GM23338 (cell line): ENCODE results near the gene NCKAP1. TPM values are rescaled to one million over a fixed set of nuclear protein-coding genes. Genes with fewer than 3 reads are reported as not detected.

Source experiments
- ATAC-seq: fragments of 200-7000 bp; cut with Tn5 transposase; 3 replicates; pipeline ENCODE4 v1.9.1; 2020
- DNase-seq: peaks from one replicate; pipeline ENCODE4 v3.0.0-alpha.2; 2015; ENCODE audit warnings: low spot score
- H2AFZ ChIP-seq: fragments of 200-600 bp; sonication (generic); 2 replicates; pipeline ENCODE4 v1.8.0; 2016; ENCODE audit warnings: antibody characterized with exemption, mild to moderate bottlenecking, moderate library complexity
- H3F3A ChIP-seq: fragments of 200-600 bp; sonication (generic); replicated peaks from 2 replicates; pipeline ENCODE4 v1.8.0; 2017; ENCODE audit warnings: antibody characterized with exemption, mixed run types, low read depth
- H3K27ac ChIP-seq: fragments of 200-600 bp; sonication (generic); 2 replicates; pipeline ENCODE4 v1.6.1; 2016; ENCODE audit warnings: low read depth
- H3K27me3 ChIP-seq: fragments of 200-600 bp; sonication (generic); 2 replicates; pipeline ENCODE4 v1.8.0; 2016; ENCODE audit warnings: mild to moderate bottlenecking, mixed run types, moderate library complexity; ENCODE audit not compliant: insufficient read depth
- H3K36me3 ChIP-seq: fragments of 200-600 bp; sonication (generic); 2 replicates; pipeline ENCODE4 v1.8.0; 2016; ENCODE audit warnings: mild to moderate bottlenecking; ENCODE audit not compliant: insufficient read depth
- H3K4me1 ChIP-seq: fragments of 200-600 bp; sonication (generic); 2 replicates; pipeline ENCODE4 v1.8.0; 2016; ENCODE audit warnings: mild to moderate bottlenecking, moderate library complexity; ENCODE audit not compliant: insufficient read depth
- H3K4me2 ChIP-seq: fragments of 200-600 bp; sonication (generic); 2 replicates; pipeline ENCODE4 v1.7.1; 2017; ENCODE audit warnings: mixed run types
- H3K4me3 ChIP-seq: fragments of 200-600 bp; sonication (generic); 2 replicates; pipeline ENCODE4 v1.6.1; 2016; ENCODE audit warnings: mixed run types
- H3K79me2 ChIP-seq: fragments of 200-600 bp; sonication (generic); replicated peaks from 2 replicates; pipeline ENCODE4 v1.8.0; 2017; ENCODE audit warnings: mild to moderate bottlenecking; ENCODE audit not compliant: insufficient read depth
- H3K9me2 ChIP-seq: fragments of 200-600 bp; sonication (generic); 2 replicates; pipeline ENCODE4 v1.8.0; 2017; ENCODE audit not compliant: insufficient read depth
- H4K20me1 ChIP-seq: fragments of 200-600 bp; sonication (generic); replicated peaks from 2 replicates; pipeline ENCODE4 v1.8.0; 2017; ENCODE audit warnings: mild to moderate bottlenecking; ENCODE audit not compliant: insufficient read depth
- H3K27ac Mint-ChIP-seq: 2 replicates; pipeline ENCODE4 v1.8.0; 2020; ENCODE audit warnings: inconsistent platforms, mild to moderate bottlenecking, moderate library complexity, mixed read lengths
- H3K27me3 Mint-ChIP-seq: 3 replicates; pipeline ENCODE4 v1.8.0; 2022; ENCODE audit warnings: low read depth, mild to moderate bottlenecking, moderate library complexity, mixed read lengths, inconsistent platforms; ENCODE audit not compliant: insufficient read depth, poor library complexity
- H3K36me3 Mint-ChIP-seq: 3 replicates; pipeline ENCODE4 v1.8.0; 2021; ENCODE audit warnings: low read depth, mild to moderate bottlenecking, inconsistent platforms, moderate library complexity, mixed read lengths
- H3K4me1 Mint-ChIP-seq: 3 replicates; pipeline ENCODE4 v1.8.0; 2020; ENCODE audit warnings: mild to moderate bottlenecking, inconsistent platforms, mixed read lengths
- H3K4me3 Mint-ChIP-seq: 3 replicates; pipeline ENCODE4 v1.8.0; 2021; ENCODE audit warnings: moderate library complexity, mild to moderate bottlenecking, inconsistent platforms, mixed read lengths
- H3K9me3 Mint-ChIP-seq: 3 replicates; pipeline ENCODE4 v1.8.0; 2020; ENCODE audit warnings: moderate library complexity, mild to moderate bottlenecking, inconsistent platforms, mixed read lengths
- CREB1 ChIP-seq: fragments of 250-450 bp; sonication (Bioruptor Pico); IDR thresholded peaks from 2 replicates; pipeline ENCODE4 v1.5.0; 2020; ENCODE audit warnings: low read depth, mild to moderate bottlenecking, moderate library complexity
- EZH2 ChIP-seq: fragments of 200-600 bp; sonication (generic); IDR thresholded peaks from one replicate; pipeline ENCODE4 v1.8.0; 2017; ENCODE audit warnings: antibody characterized with exemption, mild to moderate bottlenecking, low read depth; ENCODE audit not compliant: unreplicated experiment
- JUNB ChIP-seq: IDR thresholded peaks from one replicate; pipeline ENCODE4 v1.6.1; 2016; ENCODE audit warnings: antibody characterized with exemption; ENCODE audit not compliant: unreplicated experiment
- NANOG ChIP-seq: IDR thresholded peaks from 2 replicates; pipeline ENCODE4 v1.6.1; 2016; ENCODE audit warnings: antibody characterized with exemption, borderline replicate concordance
- POLR2AphosphoS5 ChIP-seq: IDR thresholded peaks from 2 replicates; pipeline ENCODE4 v1.6.1; 2016; ENCODE audit warnings: antibody characterized with exemption, low read depth
- STAT1 ChIP-seq: IDR thresholded peaks from one replicate; pipeline ENCODE4 v1.6.1; 2016; ENCODE audit warnings: antibody characterized with exemption; ENCODE audit not compliant: unreplicated experiment
- ZNF114 ChIP-seq: fragments of 250-450 bp; sonication (Bioruptor Pico); IDR thresholded peaks from 2 replicates; pipeline ENCODE4 v1.5.0; 2020; ENCODE audit warnings: mild to moderate bottlenecking, moderate library complexity
- ZNF331 ChIP-seq: fragments of 250-450 bp; sonication (Bioruptor Pico); IDR thresholded peaks from 2 replicates; pipeline ENCODE4 v1.5.0; 2020; ENCODE audit warnings: low read depth, mild to moderate bottlenecking, moderate library complexity
- polyA plus RNA-seq: library from polyadenylated mRNA; unstranded; fragments of >200 nt; fragmentation: Nextera tagmentation; extraction: Ambion mirVana; gene quantifications from 2 replicates; pipeline ENCODE4 v1.2.1, GENCODE V29; 2016
- small RNA-seq: library from RNA; depleted of rRNA; stranded (forward); fragments of <200 nt; gene quantifications from one replicate; pipeline ENCODE3, GENCODE V24; 2014; ENCODE audit warnings: low replicate concordance
- total RNA-seq: library from RNA; depleted of rRNA; stranded (reverse); fragments of >200 nt; shearing (Covaris generic); gene quantifications from 2 replicates; pipeline ENCODE4 v1.2.3, GENCODE V29; 2014; rRNA removed
- TF ChIP-seq, protein P1 (sequence below): IDR thresholded peaks from one replicate; pipeline ENCODE4 v1.6.1; 2018; ENCODE audit warnings: antibody characterized with exemption; ENCODE audit not compliant: unreplicated experiment
- TF ChIP-seq, protein P2 (sequence below), 2 experiments: fragments of 200-600 bp in 1 of 2; sonication (generic) in 1 of 2; conservative IDR thresholded peaks; 2 replicates each; pipeline versions ENCODE4 v1.5.1 to v1.6.1; 2016 to 2017; ENCODE audit warnings: antibody characterized with exemption in 2 of 2, low read depth in 2 of 2, mild to moderate bottlenecking in 2 of 2, moderate library complexity in 1 of 2
- TF ChIP-seq, protein P3 (sequence below): IDR thresholded peaks from 2 replicates; pipeline ENCODE4 v1.6.1; 2016; ENCODE audit warnings: antibody characterized with exemption

Gene NCKAP1
- total and polyA plus RNA-seq, 2 experiments from 2014 or later: 53.8 to 157 TPM

DNA sequence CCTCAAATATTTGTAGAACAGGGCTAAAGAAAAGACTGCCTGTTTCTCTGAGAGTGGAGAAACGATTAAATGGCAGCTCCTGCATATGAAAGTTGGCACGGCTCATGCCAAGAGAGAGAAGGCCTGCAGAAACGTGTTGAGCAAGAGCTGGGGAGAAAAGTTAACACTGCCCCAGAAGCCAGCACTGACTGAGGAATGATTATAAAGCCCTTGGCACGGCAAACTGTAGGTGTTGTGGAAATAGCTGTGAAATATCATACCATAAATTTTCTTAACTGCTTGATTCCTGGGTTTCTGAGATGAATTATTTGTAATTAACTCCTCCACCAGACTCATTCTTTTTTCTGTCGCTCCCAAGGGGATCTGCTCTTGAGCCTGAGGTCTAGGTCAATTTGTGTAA, 176.2 kb downstream of the NCKAP1 start (continued):
- no peak for TF ChIP-seq POLR2AphosphoS5
- no peak for TF ChIP-seq EZH2
- TF ChIP-seq, protein P1, sequence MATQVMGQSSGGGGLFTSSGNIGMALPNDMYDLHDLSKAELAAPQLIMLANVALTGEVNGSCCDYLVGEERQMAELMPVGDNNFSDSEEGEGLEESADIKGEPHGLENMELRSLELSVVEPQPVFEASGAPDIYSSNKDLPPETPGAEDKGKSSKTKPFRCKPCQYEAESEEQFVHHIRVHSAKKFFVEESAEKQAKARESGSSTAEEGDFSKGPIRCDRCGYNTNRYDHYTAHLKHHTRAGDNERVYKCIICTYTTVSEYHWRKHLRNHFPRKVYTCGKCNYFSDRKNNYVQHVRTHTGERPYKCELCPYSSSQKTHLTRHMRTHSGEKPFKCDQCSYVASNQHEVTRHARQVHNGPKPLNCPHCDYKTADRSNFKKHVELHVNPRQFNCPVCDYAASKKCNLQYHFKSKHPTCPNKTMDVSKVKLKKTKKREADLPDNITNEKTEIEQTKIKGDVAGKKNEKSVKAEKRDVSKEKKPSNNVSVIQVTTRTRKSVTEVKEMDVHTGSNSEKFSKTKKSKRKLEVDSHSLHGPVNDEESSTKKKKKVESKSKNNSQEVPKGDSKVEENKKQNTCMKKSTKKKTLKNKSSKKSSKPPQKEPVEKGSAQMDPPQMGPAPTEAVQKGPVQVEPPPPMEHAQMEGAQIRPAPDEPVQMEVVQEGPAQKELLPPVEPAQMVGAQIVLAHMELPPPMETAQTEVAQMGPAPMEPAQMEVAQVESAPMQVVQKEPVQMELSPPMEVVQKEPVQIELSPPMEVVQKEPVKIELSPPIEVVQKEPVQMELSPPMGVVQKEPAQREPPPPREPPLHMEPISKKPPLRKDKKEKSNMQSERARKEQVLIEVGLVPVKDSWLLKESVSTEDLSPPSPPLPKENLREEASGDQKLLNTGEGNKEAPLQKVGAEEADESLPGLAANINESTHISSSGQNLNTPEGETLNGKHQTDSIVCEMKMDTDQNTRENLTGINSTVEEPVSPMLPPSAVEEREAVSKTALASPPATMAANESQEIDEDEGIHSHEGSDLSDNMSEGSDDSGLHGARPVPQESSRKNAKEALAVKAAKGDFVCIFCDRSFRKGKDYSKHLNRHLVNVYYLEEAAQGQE: no peak
- TF ChIP-seq CREB1: no peak
- no peak for TF ChIP-seq ZNF114 (CRISPR knock-in tag)
- TF ChIP-seq NANOG: no peak
- no peak for TF ChIP-seq ZNF331 (CRISPR knock-in tag)
- no peak for TF ChIP-seq STAT1
- no peak for TF ChIP-seq JUNB

DNA sequence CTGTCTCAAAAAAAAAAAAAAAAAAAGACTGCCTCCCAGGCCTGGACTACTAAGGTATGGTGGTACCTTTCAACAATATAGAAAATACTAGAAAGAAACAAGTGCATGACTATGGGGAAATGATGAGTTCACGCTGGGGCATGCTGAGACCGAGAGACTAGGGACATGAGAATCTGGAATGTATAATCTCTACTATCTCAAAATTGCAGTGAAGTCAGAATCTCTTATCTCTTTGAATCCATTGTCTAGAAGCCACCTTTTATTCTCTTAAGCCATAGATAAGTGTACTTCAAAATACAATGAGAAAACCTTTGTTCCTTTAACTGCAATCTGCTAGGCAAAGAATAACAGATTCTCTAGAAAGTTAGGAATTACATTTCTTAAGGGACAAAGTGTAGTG, 177.4 kb downstream of the NCKAP1 start:
- H3K4me3 Mint-ChIP-seq: no peak overlapping the region
- no peak overlapping the region for H3K27ac ChIP-seq
- peaks cover 20% of the 10 kb centered on the region for H3K27me3 ChIP-seq
- H3K9me3 Mint-ChIP-seq: no peaks in the 10 kb centered on the region; the same call in 2 of the 3 replicates
- no peak for ATAC-seq
- no peaks in the 10 kb centered on the region for H3F3A ChIP-seq
- no peak overlapping the region for H3K4me3 ChIP-seq
- TF ChIP-seq, protein P2, sequence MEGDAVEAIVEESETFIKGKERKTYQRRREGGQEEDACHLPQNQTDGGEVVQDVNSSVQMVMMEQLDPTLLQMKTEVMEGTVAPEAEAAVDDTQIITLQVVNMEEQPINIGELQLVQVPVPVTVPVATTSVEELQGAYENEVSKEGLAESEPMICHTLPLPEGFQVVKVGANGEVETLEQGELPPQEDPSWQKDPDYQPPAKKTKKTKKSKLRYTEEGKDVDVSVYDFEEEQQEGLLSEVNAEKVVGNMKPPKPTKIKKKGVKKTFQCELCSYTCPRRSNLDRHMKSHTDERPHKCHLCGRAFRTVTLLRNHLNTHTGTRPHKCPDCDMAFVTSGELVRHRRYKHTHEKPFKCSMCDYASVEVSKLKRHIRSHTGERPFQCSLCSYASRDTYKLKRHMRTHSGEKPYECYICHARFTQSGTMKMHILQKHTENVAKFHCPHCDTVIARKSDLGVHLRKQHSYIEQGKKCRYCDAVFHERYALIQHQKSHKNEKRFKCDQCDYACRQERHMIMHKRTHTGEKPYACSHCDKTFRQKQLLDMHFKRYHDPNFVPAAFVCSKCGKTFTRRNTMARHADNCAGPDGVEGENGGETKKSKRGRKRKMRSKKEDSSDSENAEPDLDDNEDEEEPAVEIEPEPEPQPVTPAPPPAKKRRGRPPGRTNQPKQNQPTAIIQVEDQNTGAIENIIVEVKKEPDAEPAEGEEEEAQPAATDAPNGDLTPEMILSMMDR (conservative IDR thresholded peaks at IDR 0.05; ENCODE audit: low read depth in 2 of 2): no peak
- TF ChIP-seq, protein P3, sequence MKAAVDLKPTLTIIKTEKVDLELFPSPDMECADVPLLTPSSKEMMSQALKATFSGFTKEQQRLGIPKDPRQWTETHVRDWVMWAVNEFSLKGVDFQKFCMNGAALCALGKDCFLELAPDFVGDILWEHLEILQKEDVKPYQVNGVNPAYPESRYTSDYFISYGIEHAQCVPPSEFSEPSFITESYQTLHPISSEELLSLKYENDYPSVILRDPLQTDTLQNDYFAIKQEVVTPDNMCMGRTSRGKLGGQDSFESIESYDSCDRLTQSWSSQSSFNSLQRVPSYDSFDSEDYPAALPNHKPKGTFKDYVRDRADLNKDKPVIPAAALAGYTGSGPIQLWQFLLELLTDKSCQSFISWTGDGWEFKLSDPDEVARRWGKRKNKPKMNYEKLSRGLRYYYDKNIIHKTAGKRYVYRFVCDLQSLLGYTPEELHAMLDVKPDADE: no peak
- no peaks in the 10 kb centered on the region; the same call in 2 of the 3 replicates for H3K36me3 Mint-ChIP-seq
- H3K4me2 ChIP-seq: no peak overlapping the region
- H4K20me1 ChIP-seq: no peaks in the 10 kb centered on the region
- H3K79me2 ChIP-seq: no peaks in the 10 kb centered on the region
- no peak for DNase-seq
- H3K9me2 ChIP-seq: no peaks in the 10 kb centered on the region
- peaks cover 3% of the 10 kb centered on the region for H3K4me1 Mint-ChIP-seq
- 0 out of 2 replicates have a peak, but pooled peaks cover 4% of the 10 kb centered on the region for H3K4me1 ChIP-seq
- H3K27ac Mint-ChIP-seq: no peak overlapping the region
- H2AFZ ChIP-seq: no peak overlapping the region
- H3K27me3 Mint-ChIP-seq: peaks cover 8% of the 10 kb centered on the region
- no peaks in the 10 kb centered on the region for H3K36me3 ChIP-seq

Small RNA genes within 50 kb of the gene (small RNA-seq; reads per million reads assigned to genes)
- gene RF00019 (not detected), gene RF00599 (not detected), gene RNU6-1122P (not detected)

Other genes starting within 250 kb of the NCKAP1 start
- gene FRZB, start 171.8 kb downstream of the NCKAP1 start, total RNA-seq: 0.52 and 1.0 TPM in 2 replicates
- 1.2 and 1.5 TPM in 2 replicates for gene FRZB, start 171.8 kb downstream of the NCKAP1 start, polyA plus RNA-seq
- gene DUSP19, start 40.3 kb upstream of the NCKAP1 start, total RNA-seq: 0.97 and 2.8 TPM in 2 replicates
- gene DUSP19, start 40.3 kb upstream of the NCKAP1 start, polyA plus RNA-seq: 1.9 TPM in 2 replicates
- gene NUP35, start 86.0 kb upstream of the NCKAP1 start, total RNA-seq: 57.4 and 62.4 TPM in 2 replicates
- gene NUP35, start 86.0 kb upstream of the NCKAP1 start, polyA plus RNA-seq: 49.9 and 65.3 TPM in 2 replicates